Caco-2 (cell line): Measurements from ENCODE around the gene BRCC3. TPM values are rescaled to one million over a fixed set of nuclear protein-coding genes. Genes with fewer than 3 reads are reported as not detected.

Source experiments
- BruUV-seq: library from RNA; stranded (reverse); fragments of 400-500 nt; replicated peaks from 2 replicates; lab custom pipeline; 2021; lab: Mats Ljungman, UMichigan
- CTCF ChIA-PET: fragments of 300-600 bp; sonication (Branson Sonifier 250); formaldehyde crosslinking; loops from one replicate; lab custom pipeline; 2022; ENCODE audit warnings: antibody characterized with exemption; lab: Charles Lee
- POLR2A ChIA-PET: fragments of 300-600 bp; sonication (Branson Sonifier 250); formaldehyde crosslinking; loops from one replicate; lab custom pipeline; 2022; ENCODE audit warnings: antibody characterized with exemption; lab: Charles Lee
- DNase-seq, 2 experiments: peaks; one replicate each; pipeline versions ENCODE4 v3.0.0 to v3.0.0-alpha.2; 2020 to 2022
- H3K27me3 ChIP-seq: replicated peaks from 2 replicates; pipeline ENCODE4 v1.6.0; 2011; ENCODE audit warnings: low read length; ENCODE audit not compliant: control insufficient read depth, insufficient read depth
- H3K36me3 ChIP-seq: 2 replicates; pipeline ENCODE4 v1.5.1; 2011; ENCODE audit warnings: low read length; ENCODE audit not compliant: control insufficient read depth, insufficient read depth
- H3K4me1 ChIP-seq: fragments of 250-450 bp; sonication (Bioruptor Pico); 2 replicates; pipeline ENCODE4 v1.5.1; 2020; ENCODE audit warnings: mild to moderate bottlenecking
- H3K4me3 ChIP-seq: 2 replicates; pipeline ENCODE4 v1.5.1; 2011; ENCODE audit warnings: low read depth, mild to moderate bottlenecking, control low read depth, low read length
- H3K9me3 ChIP-seq: fragments of 250-450 bp; sonication (Bioruptor Pico); 2 replicates; pipeline ENCODE4 v1.5.1; 2020; ENCODE audit warnings: mild to moderate bottlenecking, moderate library complexity
- H3K27ac Mint-ChIP-seq: one replicate; pipeline ENCODE4 v1.8.0; 2022; ENCODE audit warnings: mixed read lengths; ENCODE audit not compliant: unreplicated experiment
- H3K27me3 Mint-ChIP-seq: one replicate; pipeline ENCODE4 v1.8.0; 2022; ENCODE audit warnings: mixed read lengths; ENCODE audit not compliant: insufficient read depth, unreplicated experiment
- H3K36me3 Mint-ChIP-seq: one replicate; pipeline ENCODE4 v1.8.0; 2022; ENCODE audit warnings: mild to moderate bottlenecking, mixed read lengths; ENCODE audit not compliant: insufficient read depth, unreplicated experiment
- H3K4me1 Mint-ChIP-seq: one replicate; pipeline ENCODE4 v1.8.0; 2022; ENCODE audit warnings: low read depth, mixed read lengths; ENCODE audit not compliant: unreplicated experiment
- H3K4me3 Mint-ChIP-seq: one replicate; pipeline ENCODE4 v1.8.0; 2022; ENCODE audit warnings: mild to moderate bottlenecking, moderate library complexity, mixed read lengths; ENCODE audit not compliant: unreplicated experiment
- H3K9me3 Mint-ChIP-seq: one replicate; pipeline ENCODE4 v1.8.0; 2022; ENCODE audit warnings: mixed read lengths; ENCODE audit not compliant: unreplicated experiment
- intact Hi-C: fragments of 100-400 bp; cut with micrococcal nuclease; formaldehyde crosslinking; loops from one replicate; pipeline ENCODE4 v1.10.0; 2022; ENCODE audit not compliant: unreplicated experiment
- total RNA-seq: library from RNA; stranded (reverse); gene quantifications from 2 replicates; pipeline ENCODE4 v1.2.3, GENCODE V29; 2022
- TF ChIP-seq, protein P1 (sequence below), 2 experiments: fragments of 200-600 bp in 1 of 2; IDR thresholded peaks; 1 replicate in 1 of 2; 2 replicates in 1 of 2; pipeline versions ENCODE4 v1.5.1 to v1.8.0; 2011 to 2022; ENCODE audit warnings: antibody characterized with exemption in 1 of 2, control low read depth in 1 of 2, inconsistent platforms in 1 of 2, low read depth in 1 of 2, low read length in 1 of 2, mild to moderate bottlenecking in 1 of 2, moderate library complexity in 1 of 2; ENCODE audit not compliant: insufficient read depth in 1 of 2, severe bottlenecking in 1 of 2, unreplicated experiment in 1 of 2

The BRCC3 gene
- total RNA-seq, 1 experiment from 2014 or later: 30.4 TPM

DNA sequence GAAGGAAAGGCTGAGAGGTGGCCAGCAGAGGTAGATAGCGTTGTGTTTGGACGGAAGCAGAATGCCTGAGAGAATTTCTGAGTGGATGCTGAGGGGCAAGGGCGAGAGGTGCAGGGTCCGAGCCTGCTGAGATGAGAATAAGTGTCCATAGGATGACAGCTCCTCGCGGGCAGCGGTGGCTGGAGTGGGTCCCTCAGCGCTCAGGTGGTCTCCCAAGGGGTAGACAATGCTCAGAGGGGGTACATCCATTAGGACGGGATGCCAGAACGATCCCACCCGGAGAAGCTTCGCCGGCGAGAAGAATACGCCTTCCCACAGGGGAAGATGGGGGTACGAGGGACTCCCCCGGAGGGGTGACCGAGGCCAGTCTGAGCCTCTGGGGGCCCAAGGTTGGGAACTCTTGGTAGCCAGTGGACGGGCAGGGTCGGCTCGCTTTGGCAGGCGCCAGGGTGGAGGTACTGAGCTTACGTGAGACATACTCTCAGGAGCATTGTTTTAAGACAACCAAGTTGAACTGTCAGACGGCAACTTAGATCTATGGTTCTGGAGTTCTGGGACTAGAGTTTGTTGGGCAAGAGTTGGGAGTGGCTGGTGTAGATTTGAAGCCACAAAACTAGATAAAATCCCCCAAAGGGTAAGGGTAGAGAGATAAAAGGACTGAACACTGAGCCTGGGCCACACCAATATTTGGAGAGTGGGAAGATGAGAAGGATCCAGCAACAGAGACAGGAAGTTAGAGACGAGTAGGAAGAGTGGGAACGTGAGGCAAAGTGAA lies 15.8 kb downstream of the BRCC3 start:
- CTCF ChIA-PET: interaction anchor here (0.7 kb wide), 1 partner anchor 99 kb away, joined by 3 read pairs; no protein-coding TSS in a partner anchor

DNA sequence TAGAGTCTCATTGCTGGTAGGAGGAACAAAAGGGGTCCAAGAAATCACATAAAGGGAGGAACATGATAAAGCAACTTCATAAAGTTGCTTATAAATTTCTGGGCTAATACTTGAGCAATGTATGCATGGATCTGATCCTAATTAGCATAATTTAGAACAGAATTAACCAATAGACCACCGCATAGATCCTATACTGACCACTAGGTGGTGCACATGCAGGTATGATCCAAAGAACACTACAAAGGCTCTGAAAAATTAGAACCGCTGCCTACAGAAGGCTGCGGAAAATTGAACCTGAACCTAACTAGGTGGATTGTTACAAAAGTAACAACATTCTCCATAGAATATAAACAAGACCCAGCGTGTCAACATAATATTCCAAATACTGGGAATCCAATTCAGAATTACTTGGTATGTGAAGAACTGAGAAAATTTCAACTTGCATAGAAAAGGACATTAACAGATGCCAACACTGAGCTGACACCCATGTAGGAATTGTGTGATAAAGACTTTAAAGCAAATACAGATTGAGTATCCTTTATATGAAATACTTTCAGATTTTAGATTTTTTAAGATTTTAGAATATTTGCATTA lies 23.3 kb downstream of the BRCC3 start:
- BruUV-seq: no TSS peak
- intact Hi-C loops: loop anchor here (1.0 kb wide), 1 partner anchor 726 kb away; no protein-coding TSS in a partner anchor
- Mint-ChIP-seq H3K4me3 (no peak overlapping the region), H3K36me3 (peaks cover 6% of the 10 kb centered on the region), H3K4me1 (no peaks in the 10 kb centered on the region), H3K27ac (no peak overlapping the region), H3K27me3 (no peaks in the 10 kb centered on the region), H3K9me3 (no peaks in the 10 kb centered on the region)
- no peaks in the 10 kb centered on the region for H3K9me3 ChIP-seq
- H3K4me1 ChIP-seq: no peaks in the 10 kb centered on the region
- no peaks in the 10 kb centered on the region for H3K27me3 ChIP-seq
- ChIA-PET POLR2A (no interaction called here), CTCF (no interaction called here)
- H3K4me3 ChIP-seq: no peak overlapping the region
- TF ChIP-seq, protein P1, sequence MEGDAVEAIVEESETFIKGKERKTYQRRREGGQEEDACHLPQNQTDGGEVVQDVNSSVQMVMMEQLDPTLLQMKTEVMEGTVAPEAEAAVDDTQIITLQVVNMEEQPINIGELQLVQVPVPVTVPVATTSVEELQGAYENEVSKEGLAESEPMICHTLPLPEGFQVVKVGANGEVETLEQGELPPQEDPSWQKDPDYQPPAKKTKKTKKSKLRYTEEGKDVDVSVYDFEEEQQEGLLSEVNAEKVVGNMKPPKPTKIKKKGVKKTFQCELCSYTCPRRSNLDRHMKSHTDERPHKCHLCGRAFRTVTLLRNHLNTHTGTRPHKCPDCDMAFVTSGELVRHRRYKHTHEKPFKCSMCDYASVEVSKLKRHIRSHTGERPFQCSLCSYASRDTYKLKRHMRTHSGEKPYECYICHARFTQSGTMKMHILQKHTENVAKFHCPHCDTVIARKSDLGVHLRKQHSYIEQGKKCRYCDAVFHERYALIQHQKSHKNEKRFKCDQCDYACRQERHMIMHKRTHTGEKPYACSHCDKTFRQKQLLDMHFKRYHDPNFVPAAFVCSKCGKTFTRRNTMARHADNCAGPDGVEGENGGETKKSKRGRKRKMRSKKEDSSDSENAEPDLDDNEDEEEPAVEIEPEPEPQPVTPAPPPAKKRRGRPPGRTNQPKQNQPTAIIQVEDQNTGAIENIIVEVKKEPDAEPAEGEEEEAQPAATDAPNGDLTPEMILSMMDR (IDR thresholded peaks at IDR 0.05; ENCODE audit: insufficient read depth in 1 of 2, low read depth in 1 of 2, low read length in 1 of 2, severe bottlenecking in 1 of 2, unreplicated experiment in 1 of 2): peak; percentile 33 to 38
- peak in 1 of 2 experiments; percentile 30 for DNase-seq
- no peaks in the 10 kb centered on the region for H3K36me3 ChIP-seq

More for the DNA sequence above, 15.8 kb downstream of the BRCC3 start:
- DNase-seq: no peak
- Histone ChIP-seq H3K36me3 (peaks cover 1% of the 10 kb centered on the region; the same call in 1 of the 2 replicates), H3K4me1 (no peaks in the 10 kb centered on the region), H3K27me3 (no peaks in the 10 kb centered on the region), H3K4me3 (no peak overlapping the region), H3K9me3 (no peaks in the 10 kb centered on the region)
- TF ChIP-seq, protein P1 (IDR thresholded peaks at IDR 0.05; ENCODE audit: insufficient read depth in 1 of 2, low read depth in 1 of 2, low read length in 1 of 2, severe bottlenecking in 1 of 2, unreplicated experiment in 1 of 2): no peak
- Mint-ChIP-seq H3K27ac (no peak overlapping the region), H3K4me1 (no peaks in the 10 kb centered on the region), H3K9me3 (no peaks in the 10 kb centered on the region), H3K4me3 (no peak overlapping the region), H3K36me3 (no peaks in the 10 kb centered on the region), H3K27me3 (no peaks in the 10 kb centered on the region)
- no TSS peak for BruUV-seq
- intact Hi-C loops: no loop called here
- POLR2A ChIA-PET: no interaction called here

DNA sequence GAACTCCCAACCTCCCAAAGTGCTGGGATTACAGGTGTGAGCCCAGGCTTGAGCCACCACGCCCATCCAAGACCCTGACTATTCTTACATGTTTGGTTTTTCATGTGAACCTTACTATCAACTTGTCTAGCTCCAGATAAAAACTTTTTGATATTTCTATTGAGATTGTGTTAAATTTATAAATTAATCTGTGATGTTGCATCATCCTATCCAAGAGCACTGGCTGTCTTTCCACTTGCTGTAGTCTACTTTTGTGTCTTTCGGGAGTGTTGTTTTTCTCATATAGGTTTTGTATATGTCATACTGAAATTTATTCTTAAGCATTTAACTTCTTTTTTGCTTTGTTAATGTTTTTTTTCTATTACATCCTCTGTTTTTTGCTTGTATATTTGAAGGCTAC lies 34.6 kb downstream of the BRCC3 start:
- no peaks in the 10 kb centered on the region for H3K4me1 ChIP-seq
- no peaks in the 10 kb centered on the region for H3K9me3 ChIP-seq
- H3K27me3 ChIP-seq: no peaks in the 10 kb centered on the region
- no peaks in the 10 kb centered on the region for H3K9me3 Mint-ChIP-seq
- H3K36me3 ChIP-seq: no peaks in the 10 kb centered on the region
- ChIA-PET POLR2A (no interaction called here), CTCF (no interaction called here)
- H3K36me3 Mint-ChIP-seq: no peaks in the 10 kb centered on the region
- H3K27me3 Mint-ChIP-seq: no peaks in the 10 kb centered on the region
- BruUV-seq: no TSS peak
- H3K4me1 Mint-ChIP-seq: no peaks in the 10 kb centered on the region
- no peak for DNase-seq
- no peak overlapping the region for H3K4me3 Mint-ChIP-seq
- H3K4me3 ChIP-seq: no peak overlapping the region
- intact Hi-C loops: no loop called here
- no peak overlapping the region for H3K27ac Mint-ChIP-seq
- TF ChIP-seq, protein P1 (IDR thresholded peaks at IDR 0.05; ENCODE audit: insufficient read depth in 1 of 2, low read depth in 1 of 2, low read length in 1 of 2, severe bottlenecking in 1 of 2, unreplicated experiment in 1 of 2): no peak
